ENCODE results near the gene TTC12. TPM values are rescaled to one million over a fixed set of nuclear protein-coding genes. Genes with fewer than 3 reads are reported as not detected.

TTC12 gene
- total and polyA plus RNA-seq, 2 donors (not counting 3 experiments of a cell fraction or from before 2014, with no cell fraction given), result 2.2 to 2.9 TPM

GRCh38 chr11:113396690-113397089 is 82.3 kb downstream of the TTC12 start:
- Histone ChIP-seq H3K36me3 (ENCODE audit: control insufficient read depth in 2 of 2, extremely low read depth in 1 of 2, insufficient read depth in 2 of 2, low read length in 2 of 2) (no peaks in the 10 kb centered on the region), H3K9ac (replicated peaks; ENCODE audit: extremely low read depth, insufficient read depth, low read length) (no peak overlapping the region), H2AFZ (ENCODE audit: low read depth, low read length) (no peak overlapping the region), H3K4me1 (ENCODE audit: control insufficient read depth, extremely low read depth, insufficient read depth, low read length) (no peaks in the 10 kb centered on the region), H3K4me2 (ENCODE audit: insufficient read depth, low read length) (no peak overlapping the region), H3K27me3 (ENCODE audit: control insufficient read depth in 2 of 2, insufficient read depth in 2 of 2, low read length in 2 of 2) (no peaks in the 10 kb centered on the region), H3K4me3 (replicated peaks in 1 of 3; ENCODE audit: insufficient read depth in 1 of 3, low read depth in 1 of 3, low read length in 3 of 3) (no peak overlapping the region), H3K79me2 (ENCODE audit: control insufficient read depth, insufficient read depth, low read length) (no peaks in the 10 kb centered on the region), H3K27ac (ENCODE audit: insufficient read depth, low read depth, low read length) (no peak overlapping the region), H3K9me3 (replicated peaks; ENCODE audit: control insufficient read depth, insufficient read depth, low read length) (no peaks in the 10 kb centered on the region), H4K20me1 (replicated peaks; ENCODE audit: control insufficient read depth, extremely low read depth, insufficient read depth, low read length) (no peaks in the 10 kb centered on the region), H3K9me1 (replicated peaks; ENCODE audit: control insufficient read depth, extremely low read depth, insufficient read depth, low read length) (no peaks in the 10 kb centered on the region)
- no peak for FAIRE-seq
- intact Hi-C loops (cut with micrococcal nuclease) (no loop called here), dilution Hi-C loops (cut with MboI; ENCODE audit: extremely low pct_ligation_motif_present, low sequenced_read_pairs) (no loop called here)
- no peak for DNase-seq (ENCODE audit: low read depth, low spot score)
- TF ChIP-seq EZH2 (IDR thresholded peaks at IDR 0.05; ENCODE audit: borderline replicate concordance, low read depth, low read length, severe bottlenecking), result no peak
- TF ChIP-seq, protein P1, sequence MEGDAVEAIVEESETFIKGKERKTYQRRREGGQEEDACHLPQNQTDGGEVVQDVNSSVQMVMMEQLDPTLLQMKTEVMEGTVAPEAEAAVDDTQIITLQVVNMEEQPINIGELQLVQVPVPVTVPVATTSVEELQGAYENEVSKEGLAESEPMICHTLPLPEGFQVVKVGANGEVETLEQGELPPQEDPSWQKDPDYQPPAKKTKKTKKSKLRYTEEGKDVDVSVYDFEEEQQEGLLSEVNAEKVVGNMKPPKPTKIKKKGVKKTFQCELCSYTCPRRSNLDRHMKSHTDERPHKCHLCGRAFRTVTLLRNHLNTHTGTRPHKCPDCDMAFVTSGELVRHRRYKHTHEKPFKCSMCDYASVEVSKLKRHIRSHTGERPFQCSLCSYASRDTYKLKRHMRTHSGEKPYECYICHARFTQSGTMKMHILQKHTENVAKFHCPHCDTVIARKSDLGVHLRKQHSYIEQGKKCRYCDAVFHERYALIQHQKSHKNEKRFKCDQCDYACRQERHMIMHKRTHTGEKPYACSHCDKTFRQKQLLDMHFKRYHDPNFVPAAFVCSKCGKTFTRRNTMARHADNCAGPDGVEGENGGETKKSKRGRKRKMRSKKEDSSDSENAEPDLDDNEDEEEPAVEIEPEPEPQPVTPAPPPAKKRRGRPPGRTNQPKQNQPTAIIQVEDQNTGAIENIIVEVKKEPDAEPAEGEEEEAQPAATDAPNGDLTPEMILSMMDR (IDR thresholded peaks at IDR 0.05; ENCODE audit: extremely low read depth in 1 of 2, insufficient read depth in 1 of 2, low read depth in 1 of 2, low read length in 2 of 2), result no peak
- no peak for TF ChIP-seq POLR2AphosphoS5 (IDR thresholded peaks at IDR 0.05; ENCODE audit: insufficient read depth, low read depth, low read length)
- no peak for TF ChIP-seq MYC (IDR thresholded peaks at IDR 0.05; ENCODE audit: low read depth, low read length)
- no peak for TF ChIP-seq POLR2A (IDR thresholded peaks at IDR 0.05; ENCODE audit: low read depth, low read length)
- TF ChIP-seq JUN (IDR thresholded peaks at IDR 0.05; ENCODE audit: borderline replicate concordance, insufficient read depth, insufficient read length, low read depth), result no peak
- no peak for TF ChIP-seq FOS (IDR thresholded peaks at IDR 0.05; ENCODE audit: borderline replicate concordance, insufficient read depth, low read length)
- no peak for TF ChIP-seq GATA2 (IDR thresholded peaks at IDR 0.05; ENCODE audit: insufficient read depth, insufficient read length, low read depth, low read length)
- no peak for TF ChIP-seq MAX (IDR thresholded peaks at IDR 0.05; ENCODE audit: insufficient read depth, insufficient read length)
- CTCF ChIA-PET, result interaction anchor here (0.9 kb wide), 1 partner anchor 107 kb away, joined by 3 read pairs; no protein-coding TSS in a partner anchor
- POLR2A ChIA-PET, result no interaction called here
- no TSS peak for BruUV-seq (replicated peaks)
